Smooth muscle cell (in vitro differentiated cells): ENCODE results near the gene DNAJC17. TPM values are rescaled to one million over a fixed set of nuclear protein-coding genes. Genes with fewer than 3 reads are reported as not detected.

Source experiments
- DNase-seq: peaks from one replicate; lab custom pipeline; 2025; ENCODE audit not compliant: unreplicated experiment; lab: John Stamatoyannopoulos, UW
- H2AFZ ChIP-seq: fragments of 200-600 bp; sonication (generic); 2 replicates; pipeline ENCODE4 v1.6.0; 2016; ENCODE audit warnings: antibody characterized with exemption, low read depth, mild to moderate bottlenecking
- H3F3A ChIP-seq: fragments of 200-600 bp; sonication (generic); 2 replicates; pipeline ENCODE4 v1.6.0; 2017; ENCODE audit warnings: antibody characterized with exemption, low read depth
- H3K27ac ChIP-seq: fragments of 200-600 bp; sonication (generic); 2 replicates; pipeline ENCODE4 v1.5.1; 2016; ENCODE audit warnings: low read depth, mild to moderate bottlenecking
- H3K27me3 ChIP-seq: fragments of 200-600 bp; sonication (generic); 2 replicates; pipeline ENCODE4 v1.6.1; 2016; ENCODE audit warnings: low read depth, mild to moderate bottlenecking
- H3K36me3 ChIP-seq: fragments of 200-600 bp; sonication (generic); 2 replicates; pipeline ENCODE4 v1.5.1; 2016; ENCODE audit warnings: low read depth
- H3K4me1 ChIP-seq: fragments of 200-600 bp; sonication (generic); 2 replicates; pipeline ENCODE4 v1.5.1; 2016; ENCODE audit warnings: low read depth
- H3K4me2 ChIP-seq: fragments of 200-600 bp; sonication (generic); 2 replicates; pipeline ENCODE4 v1.6.0; 2016; ENCODE audit warnings: mild to moderate bottlenecking
- H3K4me3 ChIP-seq: fragments of 200-600 bp; sonication (generic); 2 replicates; pipeline ENCODE4 v1.5.1; 2016; ENCODE audit warnings: mild to moderate bottlenecking
- H3K79me2 ChIP-seq: fragments of 200-600 bp; sonication (generic); 2 replicates; pipeline ENCODE4 v1.6.0; 2016; ENCODE audit warnings: low read depth, mild to moderate bottlenecking
- H3K9ac ChIP-seq: fragments of 200-600 bp; sonication (generic); 2 replicates; pipeline ENCODE4 v1.6.0; 2016; ENCODE audit warnings: low read depth
- H3K9me3 ChIP-seq: fragments of 200-600 bp; sonication (generic); replicated peaks from 2 replicates; pipeline ENCODE4 v1.5.1; 2016; ENCODE audit warnings: low read depth
- H4K20me1 ChIP-seq: fragments of 200-600 bp; sonication (generic); 2 replicates; pipeline ENCODE4 v1.6.0; 2016; ENCODE audit warnings: low read depth
- WGBS: methylation state at CpG from one replicate; pipeline ENCODE4 v1.1.7; 2016; ENCODE audit warnings: low lambda C conversion rate; 5-methylcytosine and 5-hydroxymethylcytosine counted together
- polyA plus RNA-seq: library from polyadenylated mRNA; unstranded; fragments of >200 nt; fragmentation: Nextera tagmentation; extraction: Ambion mirVana; gene quantifications from 2 replicates; pipeline ENCODE4 v1.2.1, GENCODE V29; 2016
- total RNA-seq: library from RNA; depleted of rRNA; stranded (reverse); fragments of >200 nt; gene quantifications from 2 replicates; pipeline ENCODE4 v1.2.3, GENCODE V29; 2014
- TF ChIP-seq, protein P1 (sequence below): fragments of 200-600 bp; sonication (generic); IDR thresholded peaks from 2 replicates; pipeline ENCODE4 v1.5.1; 2017; ENCODE audit warnings: borderline replicate concordance, mild to moderate bottlenecking, antibody characterized with exemption; ENCODE audit not compliant: insufficient read depth, poor library complexity, severe bottlenecking

Gene DNAJC17
- total and polyA plus RNA-seq, 2 experiments from 2014 or later = 25.0 to 33.6 TPM

DNA sequence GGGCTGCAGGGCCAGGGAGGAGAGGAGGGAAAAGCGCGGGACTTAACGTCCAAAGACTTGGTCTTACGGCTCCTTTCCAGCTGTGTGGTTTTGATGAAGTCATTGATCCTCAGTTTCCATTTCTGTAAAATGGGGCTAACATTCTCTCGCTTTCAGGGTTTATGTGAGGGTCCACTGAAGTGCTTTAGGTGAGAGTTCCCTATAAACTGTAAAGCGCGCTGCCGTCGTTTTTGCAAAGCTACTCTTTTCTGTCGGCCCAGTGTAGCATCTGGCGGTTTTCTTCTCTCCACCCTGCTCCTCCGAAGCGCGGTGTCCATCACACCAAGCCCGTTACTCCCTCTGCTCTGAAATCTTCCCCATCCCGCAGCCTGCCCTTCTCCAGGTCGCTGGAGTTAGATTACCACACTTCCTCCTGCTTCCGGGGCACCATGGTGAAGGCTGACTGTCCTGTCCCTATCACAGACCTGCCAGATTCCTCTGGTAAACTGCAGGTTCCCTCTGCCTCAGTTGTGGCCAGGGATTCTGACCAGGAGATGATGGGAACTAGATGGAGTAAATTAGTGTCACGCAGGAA lies 702 bp upstream of the DNAJC17 start:
- Histone ChIP-seq H3K27ac (no peak overlapping the region), H3K9ac (no peak overlapping the region), H3K4me3 (peak overlapping the region; percentile 88), H2AFZ (peak overlapping the region; percentile 99), H3K4me1 (peaks cover 6% of the 10 kb centered on the region), H3K79me2 (peaks cover 32% of the 10 kb centered on the region), H3K36me3 (no peaks in the 10 kb centered on the region), H3K27me3 (no peaks in the 10 kb centered on the region), H3K4me2 (peak overlapping the region; percentile 82), H4K20me1 (peaks cover 3% of the 10 kb centered on the region), H3F3A (no peaks in the 10 kb centered on the region), H3K9me3 (no peaks in the 10 kb centered on the region)
- TF ChIP-seq, protein P1, sequence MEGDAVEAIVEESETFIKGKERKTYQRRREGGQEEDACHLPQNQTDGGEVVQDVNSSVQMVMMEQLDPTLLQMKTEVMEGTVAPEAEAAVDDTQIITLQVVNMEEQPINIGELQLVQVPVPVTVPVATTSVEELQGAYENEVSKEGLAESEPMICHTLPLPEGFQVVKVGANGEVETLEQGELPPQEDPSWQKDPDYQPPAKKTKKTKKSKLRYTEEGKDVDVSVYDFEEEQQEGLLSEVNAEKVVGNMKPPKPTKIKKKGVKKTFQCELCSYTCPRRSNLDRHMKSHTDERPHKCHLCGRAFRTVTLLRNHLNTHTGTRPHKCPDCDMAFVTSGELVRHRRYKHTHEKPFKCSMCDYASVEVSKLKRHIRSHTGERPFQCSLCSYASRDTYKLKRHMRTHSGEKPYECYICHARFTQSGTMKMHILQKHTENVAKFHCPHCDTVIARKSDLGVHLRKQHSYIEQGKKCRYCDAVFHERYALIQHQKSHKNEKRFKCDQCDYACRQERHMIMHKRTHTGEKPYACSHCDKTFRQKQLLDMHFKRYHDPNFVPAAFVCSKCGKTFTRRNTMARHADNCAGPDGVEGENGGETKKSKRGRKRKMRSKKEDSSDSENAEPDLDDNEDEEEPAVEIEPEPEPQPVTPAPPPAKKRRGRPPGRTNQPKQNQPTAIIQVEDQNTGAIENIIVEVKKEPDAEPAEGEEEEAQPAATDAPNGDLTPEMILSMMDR = no peak
- no peak for DNase-seq
- WGBS = 55% methylated on average over 19 of the region's 19 CpGs

DNA sequence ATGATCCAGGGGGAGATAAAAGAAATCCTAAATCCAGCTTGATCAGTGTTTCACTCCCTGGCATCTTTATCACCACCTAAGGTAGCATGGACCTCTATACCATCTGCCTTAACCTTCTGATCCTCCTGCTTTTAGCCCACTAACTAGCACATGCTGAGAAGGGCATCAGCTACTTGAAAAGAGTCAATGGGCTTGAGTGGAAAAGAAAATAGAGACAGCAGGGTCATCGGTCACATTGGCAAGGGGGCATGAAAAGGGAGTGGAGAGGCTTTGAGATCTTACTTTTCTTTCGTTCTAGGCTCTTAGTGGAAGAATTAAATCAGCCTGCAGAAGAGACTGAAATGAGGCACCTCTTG lies 623 bp downstream of the DNAJC17 start:
- H3K27ac ChIP-seq = peak overlapping the region; percentile 49
- H3K9me3 ChIP-seq = no peaks in the 10 kb centered on the region
- H3F3A ChIP-seq = no peaks in the 10 kb centered on the region
- TF ChIP-seq, protein P1 = no peak
- peak overlapping the region; percentile 99 for H2AFZ ChIP-seq
- peaks cover 6% of the 10 kb centered on the region for H3K4me1 ChIP-seq
- no peaks in the 10 kb centered on the region for H3K36me3 ChIP-seq
- peaks cover 14% of the 10 kb centered on the region for H4K20me1 ChIP-seq
- H3K27me3 ChIP-seq = no peaks in the 10 kb centered on the region
- H3K79me2 ChIP-seq = peaks cover 33% of the 10 kb centered on the region
- no peak for DNase-seq
- peak overlapping the region; percentile 88 for H3K4me3 ChIP-seq
- peak overlapping the region; percentile 73 for H3K9ac ChIP-seq
- 0% methylated on average over 2 of the region's 2 CpGs for WGBS
- H3K4me2 ChIP-seq = peak overlapping the region; percentile 82

DNA sequence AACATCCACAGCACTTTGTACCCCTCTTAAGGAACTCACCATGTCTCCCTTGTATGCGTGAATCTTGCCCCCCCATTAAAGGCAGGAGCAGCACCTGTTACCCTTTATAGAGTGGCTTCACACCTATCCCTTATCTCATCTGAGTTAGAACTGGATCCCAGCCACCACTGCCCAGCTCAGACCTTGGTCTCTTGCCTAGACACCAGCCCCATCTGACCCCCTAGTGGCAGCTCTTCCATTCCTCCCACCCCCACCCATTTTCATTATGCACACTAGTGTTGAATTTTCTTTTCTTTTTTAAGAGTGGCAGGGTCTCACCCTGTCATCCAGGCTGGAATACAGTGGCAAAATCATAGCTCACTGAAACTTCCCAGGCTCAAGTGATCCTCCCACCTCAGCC lies 3.6 kb downstream of the DNAJC17 start:
- Histone ChIP-seq H4K20me1 (peaks cover 29% of the 10 kb centered on the region), H3K9ac (no peak overlapping the region), H3K4me2 (no peak overlapping the region), H3K27me3 (no peaks in the 10 kb centered on the region), H3K4me3 (no peak overlapping the region), H3K9me3 (no peaks in the 10 kb centered on the region), H3K36me3 (no peaks in the 10 kb centered on the region), H3K79me2 (peaks cover 33% of the 10 kb centered on the region), H2AFZ (no peak overlapping the region), H3K27ac (no peak overlapping the region), H3K4me1 (peaks cover 6% of the 10 kb centered on the region), H3F3A (peaks cover 8% of the 10 kb centered on the region)
- TF ChIP-seq, protein P1 = no peak
- 100% methylated on average over 1 of the region's 1 CpG for WGBS
- DNase-seq = no peak

DNA sequence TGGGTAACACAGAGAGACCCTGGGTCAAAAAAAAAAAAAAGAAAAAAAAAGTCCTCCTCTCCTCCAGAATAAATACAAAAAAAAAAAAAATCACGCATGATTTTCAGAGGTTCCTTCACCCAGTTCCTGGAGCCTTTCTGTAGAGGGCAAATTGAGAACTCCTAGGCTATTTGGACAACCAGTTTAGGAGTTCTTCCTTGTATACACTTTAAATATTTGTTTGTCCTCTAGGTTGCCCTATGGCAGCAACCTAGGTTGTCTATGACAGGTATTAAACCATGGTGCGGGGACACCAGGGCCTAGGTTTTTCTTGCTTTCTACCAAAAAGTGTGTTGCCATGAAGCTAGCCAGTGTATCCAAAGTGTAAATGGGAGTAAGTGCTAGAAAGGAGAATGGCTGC lies 4.2 kb downstream of the DNAJC17 start:
- Histone ChIP-seq H4K20me1 (peaks cover 35% of the 10 kb centered on the region), H2AFZ (no peak overlapping the region)
- 96% methylated on average over 2 of the region's 2 CpGs for WGBS

More for the DNA sequence above, 4.2 kb downstream of the DNAJC17 start:
- H3K4me2 ChIP-seq = no peak overlapping the region
- H3K9ac ChIP-seq = no peak overlapping the region
- H3F3A ChIP-seq = peaks cover 8% of the 10 kb centered on the region
- H3K27ac ChIP-seq = no peak overlapping the region
- H3K4me3 ChIP-seq = no peak overlapping the region
- H3K79me2 ChIP-seq = peaks cover 30% of the 10 kb centered on the region
- H3K36me3 ChIP-seq = no peaks in the 10 kb centered on the region
- H3K9me3 ChIP-seq = no peaks in the 10 kb centered on the region
- peaks cover 8% of the 10 kb centered on the region for H3K4me1 ChIP-seq
- TF ChIP-seq, protein P1 = no peak
- no peak for DNase-seq
- H3K27me3 ChIP-seq = no peaks in the 10 kb centered on the region
